HG03095 (cell line): ENCODE results near the gene DNAJB2.
"Not testable (repeated sequence)": the region's sequence is repeated elsewhere in the genome, so short reads cannot be mapped to it uniquely, and the experiment has no call there.

ENCODE experiments used
- ATAC-seq: cut with Tn5 transposase; IDR thresholded peaks from one replicate; pipeline ENCODE4 v1.9.1; 2021; ENCODE audit warnings: moderate library complexity; ENCODE audit not compliant: unreplicated experiment

DNAJB2 gene

DNA sequence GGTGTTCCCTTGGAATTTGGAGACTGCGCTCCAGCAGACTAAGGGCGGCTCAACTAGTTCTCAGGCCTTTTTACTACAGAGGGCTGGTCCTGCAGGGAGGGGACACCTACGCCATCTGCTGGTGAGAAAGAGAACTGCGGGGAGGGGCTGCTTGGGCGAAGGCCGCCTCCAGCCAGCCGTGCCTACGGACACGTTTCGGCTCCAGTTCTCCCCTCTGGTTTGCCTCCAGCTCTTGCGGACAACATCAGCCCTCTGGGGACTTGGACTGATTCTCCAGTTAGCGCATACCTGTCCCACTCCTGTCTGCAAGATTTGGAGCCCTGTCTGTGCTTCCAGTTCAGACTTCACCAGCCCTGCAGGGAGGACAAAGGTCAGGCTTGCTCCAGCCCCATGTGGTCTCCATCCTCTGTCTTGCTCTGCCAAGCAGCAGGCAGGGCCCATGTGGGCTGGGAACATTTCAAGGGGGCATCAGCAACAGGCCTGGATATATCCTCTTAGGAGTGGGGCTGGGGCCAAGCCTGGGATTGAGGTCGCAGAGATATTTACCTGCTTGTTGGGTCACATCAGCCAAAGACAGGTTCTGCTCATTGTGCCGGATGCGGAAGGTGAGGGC lies 19.7 kb downstream of the DNAJB2 start:
- no peak for ATAC-seq

DNA sequence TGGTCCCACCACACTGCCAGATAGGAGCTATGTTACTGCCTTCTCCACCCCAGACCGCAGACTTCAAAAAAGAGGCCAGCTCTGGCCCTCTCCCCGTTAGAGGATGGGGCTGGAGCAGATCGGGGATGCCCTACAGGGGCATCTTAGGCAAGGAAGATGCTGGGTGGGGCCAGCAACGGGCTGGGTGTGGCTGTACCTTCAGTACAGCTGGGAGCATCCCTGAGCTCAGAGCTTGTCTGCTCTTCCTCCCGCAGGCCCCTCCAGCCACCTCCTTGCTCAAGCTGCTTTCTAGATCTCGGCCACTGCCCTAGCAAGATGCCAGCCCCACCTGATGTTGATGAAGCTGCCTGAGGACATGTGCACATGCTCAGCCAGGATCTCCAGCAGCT lies 20.2 kb downstream of the DNAJB2 start:
- no peak for ATAC-seq

DNA sequence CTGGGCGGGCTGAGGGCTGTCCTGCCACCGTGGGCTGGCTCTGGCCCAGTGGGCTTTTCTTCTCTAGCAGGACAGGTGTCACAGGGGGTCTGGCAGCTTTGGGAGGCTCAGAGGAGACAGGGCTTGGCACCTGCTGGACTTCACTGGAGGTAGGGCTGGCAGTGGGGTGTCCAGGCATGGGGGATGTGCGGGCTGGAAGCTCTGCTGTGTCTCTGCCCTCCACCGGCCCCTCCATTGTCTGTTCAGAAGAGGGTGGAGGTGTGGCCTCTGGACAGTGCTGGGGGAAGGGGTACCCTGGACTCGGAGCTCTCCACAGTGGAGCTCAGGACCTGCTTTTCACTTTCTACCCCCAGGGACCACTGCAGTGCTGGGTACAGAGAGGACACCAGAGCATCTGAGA lies 20.9 kb downstream of the DNAJB2 start:
- no peak for ATAC-seq

DNA sequence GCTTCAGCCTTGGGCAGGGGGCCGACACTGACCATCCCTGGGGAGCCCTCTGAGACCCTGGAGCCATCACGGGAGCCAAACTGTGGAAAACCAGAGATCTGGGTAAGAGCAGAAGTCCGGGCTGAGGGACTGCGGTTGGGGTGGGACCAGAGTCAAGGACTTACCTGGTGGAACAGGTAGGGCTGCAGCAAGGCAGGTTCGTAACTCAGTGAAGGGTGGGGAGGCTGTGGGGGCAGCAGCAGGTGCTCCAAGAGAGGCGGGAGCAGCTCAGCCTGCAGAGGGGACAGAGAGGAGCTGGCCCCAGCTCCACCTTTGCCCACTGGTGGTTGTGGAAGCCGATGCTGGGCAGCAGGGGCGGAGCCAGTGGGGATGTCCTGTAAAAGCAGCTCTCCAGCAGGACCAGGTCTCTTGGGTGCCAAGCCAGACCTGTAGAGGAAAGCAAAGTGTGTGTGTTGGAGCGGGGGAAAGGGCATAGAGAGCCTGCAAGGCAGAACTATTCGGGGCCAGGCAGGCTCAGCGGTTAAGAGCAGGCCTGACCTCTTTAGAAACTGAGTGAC lies 23.3 kb downstream of the DNAJB2 start:
- no peak for ATAC-seq

DNA sequence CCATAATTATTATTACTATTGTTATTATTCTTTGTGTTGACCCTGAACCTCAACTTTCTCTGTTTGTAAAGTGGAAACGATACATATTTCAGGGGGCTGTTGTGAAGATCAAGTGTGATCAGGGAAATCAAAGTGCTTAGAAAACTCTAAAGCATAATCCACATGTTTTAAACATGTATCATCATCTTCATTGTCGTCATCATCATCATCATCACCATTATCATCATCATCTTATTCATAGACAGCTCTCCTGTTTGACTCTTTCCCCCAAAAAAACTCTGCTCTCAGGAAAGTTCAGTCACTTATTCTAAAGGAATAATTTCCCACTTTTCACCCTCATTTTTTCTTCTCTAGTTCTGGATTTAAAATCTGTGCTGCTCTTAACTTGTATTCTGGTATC lies 25.1 kb downstream of the DNAJB2 start:
- no peak for ATAC-seq

DNA sequence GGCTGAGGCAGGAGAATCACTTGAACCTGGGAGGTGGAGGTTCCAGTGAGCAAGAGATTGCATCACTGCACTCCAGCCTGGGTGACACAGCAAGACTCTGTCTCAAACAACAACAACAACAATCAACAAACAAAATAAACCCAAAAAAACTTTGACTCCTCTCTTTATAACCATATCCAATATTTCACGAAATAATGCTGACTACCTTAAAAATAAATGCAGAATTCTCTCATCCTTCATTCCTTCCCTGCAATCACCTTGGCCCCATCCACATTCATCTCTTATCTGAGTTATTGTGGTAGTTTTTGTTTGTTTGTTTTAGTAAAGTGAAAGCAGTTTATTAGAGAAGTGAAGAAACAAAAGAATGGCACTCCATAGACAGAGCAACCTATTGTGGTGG lies 26.9 kb downstream of the DNAJB2 start:
- no peak for ATAC-seq

DNA sequence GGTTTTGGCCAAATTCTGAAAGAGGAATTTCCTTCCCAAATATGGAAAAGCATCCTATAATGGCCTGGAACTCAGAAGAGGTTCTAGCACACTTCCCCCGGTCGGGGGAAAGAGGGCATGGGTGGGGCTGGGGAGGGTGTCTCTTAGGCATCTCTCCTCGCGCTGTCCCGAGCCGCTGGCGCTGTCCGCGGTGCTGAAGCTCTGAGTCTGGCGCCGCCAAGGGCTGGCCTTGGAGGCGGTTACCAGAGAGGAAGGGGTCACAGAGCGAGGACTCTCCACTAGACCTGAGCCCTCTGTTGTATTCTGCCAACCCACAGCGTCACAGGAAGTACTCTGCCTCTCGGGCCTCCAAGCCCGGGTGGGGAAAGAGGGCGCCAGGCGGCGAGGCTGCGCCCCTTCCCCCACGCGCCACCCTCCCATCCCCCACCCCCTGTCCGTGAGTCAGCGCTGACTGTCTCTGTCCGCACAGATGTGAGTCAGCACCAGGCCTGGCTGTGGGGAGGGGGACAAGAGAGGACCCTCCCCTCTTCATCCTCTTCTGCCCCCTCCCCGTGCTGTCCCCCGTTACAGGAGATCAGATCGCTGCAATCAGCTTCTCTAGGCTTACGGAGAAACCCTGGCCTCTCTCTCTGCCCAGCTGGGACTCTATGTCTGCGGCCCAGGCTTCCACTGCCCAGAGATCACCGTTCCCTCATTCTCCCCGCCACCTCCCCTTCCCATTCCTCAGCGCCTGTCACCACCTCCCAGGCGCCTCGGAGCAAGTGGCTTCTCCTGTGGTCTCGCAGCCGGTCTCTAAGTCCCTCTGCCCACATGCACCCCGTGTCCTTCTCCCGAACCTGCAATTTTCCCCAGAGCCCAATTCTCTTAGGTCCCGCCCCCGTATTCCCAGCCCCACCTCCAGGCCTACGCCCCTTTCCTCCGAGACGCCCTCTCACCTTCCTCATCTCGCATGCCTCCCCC lies 29.3 kb downstream of the DNAJB2 start:
- no peak for ATAC-seq

DNA sequence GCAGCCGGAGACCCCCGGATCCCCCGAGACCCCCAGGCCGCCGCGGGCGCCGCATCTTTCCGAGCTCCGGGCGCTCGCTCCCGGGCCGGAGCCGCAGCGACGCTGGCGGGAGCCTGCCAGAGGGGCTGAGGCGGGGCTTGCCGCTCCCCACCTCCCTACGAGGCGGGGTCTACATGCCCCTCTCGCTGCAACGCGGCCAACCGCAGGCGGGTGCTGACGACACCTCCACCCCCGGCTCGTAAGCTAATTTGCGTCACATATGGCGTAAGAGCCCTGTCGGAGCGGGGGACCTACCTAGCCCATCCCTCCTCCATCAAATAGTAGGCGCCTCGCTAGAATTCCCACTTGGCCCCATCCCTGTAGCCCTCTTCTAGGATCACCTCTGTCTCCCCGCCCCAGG lies 30.1 kb downstream of the DNAJB2 start, which contains the start of gene PTPRN:
Gene PTPRN, minus strand, starts transcription at position 124 of the 400 bp plus-strand sequence. Its CDS starts 69 bp downstream, at position 55.
- ATAC-seq = no peak

DNA sequence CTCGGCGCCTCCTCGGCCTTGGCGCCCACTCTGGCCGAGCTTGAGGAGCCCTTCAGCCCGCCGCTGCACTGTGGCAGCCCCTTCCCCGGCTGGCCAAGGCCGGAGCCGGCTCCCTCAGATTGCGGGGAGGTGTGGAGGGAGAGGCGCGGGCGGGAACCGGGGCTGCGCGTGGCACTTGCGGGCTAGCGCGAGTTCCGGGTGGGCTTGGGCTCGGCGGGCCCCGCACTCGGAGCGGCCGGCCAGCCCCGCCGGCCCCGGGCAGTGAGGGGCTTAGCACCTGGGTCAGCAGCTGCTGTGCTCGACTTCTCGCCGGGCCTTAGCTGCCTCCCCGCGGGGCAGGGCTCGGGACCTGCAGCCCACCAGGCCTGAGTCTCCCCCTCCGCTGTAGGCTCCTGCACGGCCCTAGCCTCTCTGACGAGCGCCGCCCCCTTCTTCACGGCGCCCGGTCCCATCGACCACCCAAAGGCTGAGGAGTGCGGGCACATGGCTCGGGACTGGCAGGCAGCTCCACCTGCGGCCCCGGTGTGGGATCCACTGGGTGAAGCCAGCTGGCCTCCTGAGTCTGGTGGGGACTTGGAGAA lies 33.6 kb downstream of the DNAJB2 start:
- ATAC-seq = not testable (repeated sequence)

DNA sequence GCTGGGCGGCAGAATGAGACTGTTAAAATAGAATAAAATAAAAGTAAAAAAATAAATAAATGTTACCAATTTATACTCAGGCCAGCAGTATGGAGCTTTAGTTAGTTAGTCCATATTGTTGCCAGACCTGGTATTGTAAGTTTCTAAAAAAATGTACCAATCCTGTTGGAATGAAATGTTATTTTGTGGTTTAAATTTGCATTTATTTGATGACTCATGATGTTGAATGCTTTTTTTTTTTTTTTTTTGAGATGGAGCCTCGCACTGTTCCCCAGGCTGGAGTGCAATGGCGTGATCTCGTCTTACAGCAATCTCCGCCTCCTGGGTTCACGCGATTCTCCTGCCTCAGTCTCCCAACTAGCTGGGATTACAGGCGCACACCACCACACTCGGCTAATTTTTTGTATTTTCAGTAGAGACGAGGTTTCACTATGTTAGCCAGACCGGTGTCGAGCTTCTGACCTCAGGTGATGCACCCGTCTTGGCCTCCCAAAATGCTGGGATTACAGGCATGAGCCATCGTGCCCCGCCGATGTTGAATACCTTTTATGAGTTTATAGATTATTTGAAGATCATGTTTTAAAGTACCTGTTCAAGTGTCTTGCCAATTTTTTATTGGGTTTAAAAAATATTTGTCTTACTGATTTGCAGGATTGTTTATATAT lies 35.8 kb downstream of the DNAJB2 start:
- ATAC-seq = no peak

DNA sequence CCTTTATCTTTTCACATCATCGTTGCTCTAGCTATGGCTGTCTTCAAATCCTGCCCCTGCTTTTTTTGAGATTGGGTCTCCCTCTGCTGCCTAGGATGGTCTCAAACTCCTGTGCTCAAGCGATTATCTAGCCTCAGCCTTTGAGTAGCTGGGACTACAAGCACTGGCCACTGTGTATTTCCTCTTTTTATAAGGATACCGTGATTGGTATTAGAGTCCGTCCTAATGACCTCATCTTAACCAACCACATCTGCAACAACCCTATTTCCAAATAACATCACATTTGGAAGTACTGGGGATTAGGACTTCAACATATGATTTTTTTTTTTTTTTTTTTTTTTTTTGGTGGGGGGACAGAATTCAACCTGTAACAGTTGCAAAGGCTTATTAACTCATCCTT lies 44.3 kb downstream of the DNAJB2 start:
- no peak for ATAC-seq

DNA sequence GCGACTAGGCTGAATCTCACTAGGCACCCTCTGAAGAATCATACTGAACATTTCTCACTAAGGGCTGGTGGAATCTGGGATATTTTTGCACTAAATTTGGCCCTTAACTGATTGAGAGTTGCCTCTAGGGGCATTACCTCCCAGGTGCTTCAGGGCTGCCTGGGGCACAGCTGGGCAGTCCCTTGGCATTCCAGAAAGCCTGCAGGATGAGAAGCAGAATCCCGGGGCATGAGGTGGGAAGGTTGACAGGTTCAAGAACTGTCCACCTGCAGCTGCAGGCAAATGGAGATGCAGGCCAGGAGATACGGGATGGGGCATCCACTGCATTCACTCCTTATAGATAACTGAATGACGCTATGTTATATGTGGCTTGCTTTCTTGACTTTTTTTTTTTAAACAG lies 46.0 kb downstream of the DNAJB2 start:
- no peak for ATAC-seq

DNA sequence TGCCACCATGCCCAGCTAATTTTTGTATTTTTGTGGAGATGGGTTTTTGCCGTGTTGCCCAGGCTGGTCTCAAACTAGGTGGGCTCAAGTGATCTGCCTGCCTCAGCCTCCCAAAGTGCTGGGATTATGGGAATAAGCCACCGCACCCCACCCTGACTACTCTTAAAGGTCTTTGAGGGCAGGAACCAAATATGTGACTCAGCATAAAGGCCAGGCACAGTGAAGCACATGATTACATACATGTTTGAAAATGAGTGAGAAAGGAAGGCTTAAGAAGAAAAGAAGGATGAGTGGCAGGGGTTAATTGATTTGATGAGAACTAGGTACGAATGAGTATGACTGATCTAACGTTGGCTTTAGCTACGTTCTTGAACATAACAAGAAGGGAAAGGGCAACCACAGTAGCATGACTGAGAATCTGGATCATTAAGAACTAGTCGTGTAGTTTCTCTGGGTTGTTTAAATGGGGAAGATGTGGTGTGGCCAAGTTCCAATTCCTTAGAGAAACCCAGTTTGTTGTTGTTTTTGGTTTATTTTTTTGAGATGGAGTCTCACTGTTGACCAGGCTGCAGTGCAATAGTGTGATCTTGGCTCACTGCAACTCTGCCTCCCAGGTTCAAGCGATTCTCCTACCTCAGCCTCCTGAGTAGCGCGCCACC lies 46.6 kb downstream of the DNAJB2 start:
- no peak for ATAC-seq

DNA sequence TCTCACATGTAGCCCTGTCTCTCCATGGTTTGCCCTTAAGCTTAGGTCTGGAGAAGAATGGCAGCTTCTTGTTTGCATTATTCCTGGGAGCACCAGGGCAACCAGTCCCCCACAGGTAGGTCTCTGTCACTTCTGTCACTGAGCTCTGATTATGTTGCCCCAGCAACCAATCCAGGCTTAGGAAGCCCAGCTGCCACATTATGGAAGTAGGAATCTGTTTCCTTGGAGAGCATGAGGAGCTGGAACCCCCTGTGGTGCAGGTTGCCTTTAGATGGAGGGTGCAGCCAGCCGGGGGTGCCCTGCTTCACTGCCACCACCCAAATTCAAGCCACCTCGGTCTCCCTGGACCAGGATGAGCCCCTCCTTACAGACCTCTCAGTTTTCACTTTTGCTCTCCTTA lies 48.6 kb downstream of the DNAJB2 start:
- no peak for ATAC-seq

DNA sequence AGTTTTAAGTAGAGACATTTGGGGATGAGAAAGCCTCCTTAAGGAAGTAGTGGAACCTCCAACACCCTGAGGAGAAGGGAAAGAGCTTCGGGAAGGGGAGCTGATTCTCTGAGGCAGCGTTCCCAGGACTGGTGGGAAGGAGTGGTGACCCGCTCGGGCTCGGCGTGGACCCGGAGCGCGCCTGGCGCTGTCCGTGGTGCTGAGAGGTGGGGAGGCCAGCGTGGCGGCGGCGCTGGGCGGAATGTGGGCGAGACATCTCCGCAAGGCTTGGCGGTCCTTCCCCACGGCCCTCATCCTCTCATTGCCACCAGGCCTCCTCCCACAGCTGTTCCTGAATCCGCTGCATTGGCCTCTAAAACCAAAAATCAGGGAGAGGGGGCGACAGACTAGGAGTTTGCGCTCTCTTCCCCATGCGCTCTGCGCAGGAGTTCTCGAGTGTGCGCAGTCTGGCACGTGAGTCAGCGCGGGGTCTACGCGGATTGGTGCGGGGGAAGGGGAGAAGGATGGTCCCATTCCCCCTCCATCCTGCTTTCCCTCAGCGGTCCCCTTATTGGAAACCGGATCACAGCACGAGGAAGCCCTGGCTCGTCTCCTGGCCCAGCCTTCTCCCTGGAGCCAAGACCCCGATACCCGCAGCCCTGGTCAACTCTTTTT lies 52.5 kb downstream of the DNAJB2 start:
- ATAC-seq = no peak

DNA sequence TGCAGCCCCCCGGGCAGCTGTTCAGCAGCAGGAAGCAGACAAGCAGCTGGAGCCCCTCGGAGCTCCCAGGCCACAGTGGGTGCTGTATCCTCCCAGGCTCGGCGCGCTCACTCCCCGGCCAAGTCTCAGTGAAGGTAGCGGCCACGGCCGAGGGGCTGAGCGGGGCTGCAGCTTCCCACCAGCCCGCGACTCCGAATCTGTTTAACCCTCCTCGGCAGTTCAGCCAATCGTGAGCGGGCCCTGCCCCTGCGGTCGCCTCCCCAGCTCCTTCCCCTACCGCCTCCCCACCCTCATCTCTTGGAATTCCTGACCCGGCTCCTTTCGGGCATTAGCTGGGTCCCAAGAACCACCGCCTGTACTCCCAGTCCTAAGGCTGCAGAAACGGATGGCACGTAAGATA lies 53.4 kb downstream of the DNAJB2 start, which contains the start of gene RESP18:
Gene RESP18, minus strand, starts transcription at position 203 of the 400 bp plus-strand sequence.
- no peak for ATAC-seq

DNA sequence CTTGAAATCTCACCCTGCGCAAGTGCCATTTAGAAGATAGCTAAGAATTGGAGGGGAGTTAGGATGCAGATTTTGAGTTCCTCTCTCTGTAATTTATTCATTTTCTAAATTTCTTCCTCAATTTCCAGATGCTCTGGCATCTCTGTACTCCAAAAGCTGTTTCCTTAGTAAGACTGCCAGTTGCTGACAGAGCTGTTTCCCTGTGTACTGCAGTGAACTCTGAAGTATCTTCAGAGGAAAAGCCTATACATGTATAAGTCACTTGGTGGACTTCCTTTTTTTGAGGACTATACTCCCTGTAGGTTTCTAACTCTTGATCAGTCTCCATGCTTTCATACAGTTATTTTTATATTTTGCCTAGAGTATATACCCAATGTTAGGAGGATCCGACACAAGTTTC lies 54.9 kb downstream of the DNAJB2 start:
- ATAC-seq = no peak

DNA sequence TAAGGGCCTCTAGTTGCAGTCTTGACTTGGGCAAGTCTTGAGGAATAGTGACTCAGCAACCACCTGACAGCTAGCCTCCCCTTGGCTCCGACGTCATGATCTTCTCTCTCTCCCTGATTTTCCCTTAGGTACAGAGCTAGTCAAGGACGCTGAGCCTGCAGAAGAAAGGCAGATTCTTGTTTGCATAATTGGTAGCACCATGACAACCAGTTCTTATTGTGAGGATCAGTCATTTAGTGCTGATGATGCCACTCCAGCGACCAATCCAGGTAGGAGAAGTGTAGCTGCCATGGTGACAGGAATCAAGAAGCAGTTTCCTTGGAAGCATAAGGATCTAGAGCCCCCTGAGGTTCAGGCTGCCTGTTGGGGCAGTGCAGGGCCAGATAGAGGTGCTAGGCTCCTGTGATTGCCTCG lies 56.2 kb downstream of the DNAJB2 start:
- ATAC-seq = no peak
